MM.1S (cell line): ENCODE results near the gene GTF2H4.

Source experiments
- CTCF ChIP-seq: fragments of 300-600 bp; sonication (generic); IDR thresholded peaks from 2 replicates; pipeline ENCODE4 v1.5.1; 2016; ENCODE audit warnings: antibody characterized with exemption, low read length, mixed read lengths
- EZH2 ChIP-seq: fragments of 300-600 bp; sonication (generic); optimal IDR thresholded peaks from 2 replicates; pipeline ENCODE3; 2017; ENCODE audit warnings: low read depth, mild to moderate bottlenecking, antibody characterized with exemption, low read length, mixed read lengths
- EZH2phosphoT487 ChIP-seq: fragments of 300-600 bp; sonication (generic); IDR thresholded peaks from 2 replicates; pipeline ENCODE4 v1.6.1; 2018; ENCODE audit warnings: antibody characterized with exemption, low read length

GRCh38 chr6:30944051-30944450, 36.0 kb downstream of the GTF2H4 start:
- no peak for TF ChIP-seq EZH2
- no peak for TF ChIP-seq CTCF
- TF ChIP-seq EZH2phosphoT487 = no peak
